ENCODE measurements around the gene FXR2. TPM values are rescaled to one million over a fixed set of nuclear protein-coding genes. Genes with fewer than 3 reads are reported as not detected.
"Not testable (repeated sequence)": the region's sequence is repeated elsewhere in the genome, so short reads cannot be mapped to it uniquely, and the experiment has no call there.

FXR2 gene
- total and polyA plus RNA-seq, 4 donors, result 29.0 to 31.1 (median 30.0) TPM

DNA sequence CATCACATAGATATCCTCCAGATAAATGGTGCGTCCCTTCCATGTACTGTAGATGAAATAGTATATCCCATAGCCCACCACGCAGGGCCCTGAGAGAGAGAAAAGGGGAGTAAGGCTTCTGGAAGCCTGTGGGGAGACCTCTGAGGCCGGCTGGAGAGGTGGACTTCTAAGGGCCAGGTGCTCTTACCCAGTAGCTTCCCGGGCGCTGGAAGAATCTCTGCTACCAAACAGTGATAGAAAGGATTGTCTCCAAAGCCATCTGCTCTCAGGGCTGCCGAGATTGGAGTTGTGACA is 12.2 kb upstream of the FXR2 start:
- peak overlapping the region; percentile 88 to 96 for H3K9ac ChIP-seq (ENCODE audit: insufficient read depth in 1 of 2, low read length in 2 of 2)
- H3K36me3 ChIP-seq (ENCODE audit: control insufficient read depth in 4 of 4, insufficient read depth in 4 of 4, low read length in 4 of 4), result peaks cover 0 to 4% (median 2%) of the 10 kb centered on the region in 4 donors
- H3K27ac ChIP-seq (ENCODE audit: low read depth in 1 of 2, low read length in 1 of 2), result peak overlapping the region; percentile 93 to 95
- 31 to 34% methylated on average over 6 of the region's 6 CpGs for WGBS, 2 donors
- peak overlapping the region; percentile 60 for H3K4me3 ChIP-seq
- no peaks in the 10 kb centered on the region for H3K27me3 ChIP-seq (ENCODE audit: control insufficient read depth in 3 of 3, insufficient read depth in 3 of 3, low read length in 2 of 3)
- H3K9me3 ChIP-seq (ENCODE audit: control insufficient read depth in 4 of 4, insufficient read depth in 3 of 4, low read length in 3 of 4), result no peaks in the 10 kb centered on the region
- ATAC-seq (ENCODE audit: insufficient read depth, low FRiP score) (no peak), DNase-seq (no peak)
- H3K4me1 ChIP-seq (ENCODE audit: control insufficient read depth in 5 of 5, insufficient read depth in 5 of 5, low read length in 5 of 5), result peaks cover 0 to 23% (median 0%) of the 10 kb centered on the region in 5 donors
- TF ChIP-seq, protein P1, sequence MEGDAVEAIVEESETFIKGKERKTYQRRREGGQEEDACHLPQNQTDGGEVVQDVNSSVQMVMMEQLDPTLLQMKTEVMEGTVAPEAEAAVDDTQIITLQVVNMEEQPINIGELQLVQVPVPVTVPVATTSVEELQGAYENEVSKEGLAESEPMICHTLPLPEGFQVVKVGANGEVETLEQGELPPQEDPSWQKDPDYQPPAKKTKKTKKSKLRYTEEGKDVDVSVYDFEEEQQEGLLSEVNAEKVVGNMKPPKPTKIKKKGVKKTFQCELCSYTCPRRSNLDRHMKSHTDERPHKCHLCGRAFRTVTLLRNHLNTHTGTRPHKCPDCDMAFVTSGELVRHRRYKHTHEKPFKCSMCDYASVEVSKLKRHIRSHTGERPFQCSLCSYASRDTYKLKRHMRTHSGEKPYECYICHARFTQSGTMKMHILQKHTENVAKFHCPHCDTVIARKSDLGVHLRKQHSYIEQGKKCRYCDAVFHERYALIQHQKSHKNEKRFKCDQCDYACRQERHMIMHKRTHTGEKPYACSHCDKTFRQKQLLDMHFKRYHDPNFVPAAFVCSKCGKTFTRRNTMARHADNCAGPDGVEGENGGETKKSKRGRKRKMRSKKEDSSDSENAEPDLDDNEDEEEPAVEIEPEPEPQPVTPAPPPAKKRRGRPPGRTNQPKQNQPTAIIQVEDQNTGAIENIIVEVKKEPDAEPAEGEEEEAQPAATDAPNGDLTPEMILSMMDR (IDR thresholded peaks at IDR 0.05; ENCODE audit: control extremely low read depth, extremely low read depth), result no peak

DNA sequence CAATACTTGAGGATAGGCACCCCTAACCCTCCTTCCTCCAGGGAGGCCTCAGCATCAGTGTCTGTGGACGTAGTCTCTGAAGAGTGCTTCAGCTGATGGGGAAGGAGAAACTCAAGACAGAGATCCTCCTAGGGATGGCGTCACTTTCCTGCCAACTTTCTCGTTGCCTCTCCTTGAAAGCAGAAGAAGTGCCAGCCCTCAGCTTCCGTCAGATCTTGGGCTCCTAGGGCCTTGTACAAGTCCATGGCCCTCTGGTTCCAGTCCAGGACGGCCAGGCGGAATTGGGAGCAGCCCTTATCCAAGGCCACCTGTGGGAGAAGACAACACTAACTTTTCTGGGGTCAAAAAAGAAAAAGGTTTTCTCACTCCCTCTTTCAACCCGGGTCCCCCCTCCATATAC is 11.6 kb upstream of the FXR2 start:
- Histone ChIP-seq H3K9ac (ENCODE audit: insufficient read depth in 1 of 2, low read length in 2 of 2) (peak overlapping the region in 1 of 2 donors; percentile 88), H3K9me3 (ENCODE audit: control insufficient read depth in 4 of 4, insufficient read depth in 3 of 4, low read length in 3 of 4) (no peaks in the 10 kb centered on the region), H3K4me3 (no peak overlapping the region), H3K27me3 (ENCODE audit: control insufficient read depth in 3 of 3, insufficient read depth in 3 of 3, low read length in 2 of 3) (no peaks in the 10 kb centered on the region), H3K36me3 (ENCODE audit: control insufficient read depth in 4 of 4, insufficient read depth in 4 of 4, low read length in 4 of 4) (peaks cover 0 to 4% (median 2%) of the 10 kb centered on the region in 4 donors), H3K27ac (ENCODE audit: low read depth in 1 of 2, low read length in 1 of 2) (peak overlapping the region in 1 of 2 donors; percentile 13), H3K4me1 (ENCODE audit: control insufficient read depth in 5 of 5, insufficient read depth in 5 of 5, low read length in 5 of 5) (peaks cover 0 to 18% (median 0%) of the 10 kb centered on the region in 5 donors)
- WGBS, 2 donors, result 47 to 65% methylated on average over 7 of the region's 7 CpGs
- DNase-seq (no peak), ATAC-seq (ENCODE audit: insufficient read depth, low FRiP score) (no peak)
- TF ChIP-seq, protein P1 (IDR thresholded peaks at IDR 0.05; ENCODE audit: control extremely low read depth, extremely low read depth), result no peak

DNA sequence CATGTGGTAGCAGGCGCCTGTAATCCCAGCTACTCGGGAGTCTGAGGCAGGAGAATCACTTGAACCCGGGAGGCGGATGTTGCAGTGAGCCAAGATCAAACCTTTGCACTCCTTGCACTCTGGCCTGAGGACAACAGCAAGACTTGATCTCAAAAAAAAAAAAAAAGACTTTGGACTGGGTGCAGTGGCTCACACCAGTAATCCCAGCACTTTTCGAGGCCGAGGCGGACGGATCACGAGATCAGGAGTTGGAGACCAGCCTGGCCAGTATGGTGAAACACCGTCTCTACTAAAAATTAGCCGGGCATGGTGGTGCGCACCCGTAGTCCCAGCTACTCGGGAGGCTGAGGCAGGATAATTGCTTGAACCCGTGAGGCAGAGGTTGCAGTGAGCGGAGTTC is 11.1 kb upstream of the FXR2 start:
- not testable (repeated sequence) for H3K36me3 ChIP-seq (ENCODE audit: control insufficient read depth in 4 of 4, insufficient read depth in 4 of 4, low read length in 4 of 4); H3K4me3 ChIP-seq; H3K9ac ChIP-seq (ENCODE audit: insufficient read depth in 1 of 2, low read length in 2 of 2); H3K27ac ChIP-seq (ENCODE audit: low read depth in 1 of 2, low read length in 1 of 2); H3K27me3 ChIP-seq (ENCODE audit: control insufficient read depth in 3 of 3, insufficient read depth in 3 of 3, low read length in 2 of 3); ATAC-seq (ENCODE audit: insufficient read depth, low FRiP score); H3K9me3 ChIP-seq (ENCODE audit: control insufficient read depth in 4 of 4, insufficient read depth in 3 of 4, low read length in 3 of 4); DNase-seq
- WGBS, 2 donors, result 96 to 98% methylated on average over 16 of the region's 16 CpGs
- peaks cover 0 to 16% (median 0%) of the 10 kb centered on the region in 5 donors for H3K4me1 ChIP-seq (ENCODE audit: control insufficient read depth in 5 of 5, insufficient read depth in 5 of 5, low read length in 5 of 5)

DNA sequence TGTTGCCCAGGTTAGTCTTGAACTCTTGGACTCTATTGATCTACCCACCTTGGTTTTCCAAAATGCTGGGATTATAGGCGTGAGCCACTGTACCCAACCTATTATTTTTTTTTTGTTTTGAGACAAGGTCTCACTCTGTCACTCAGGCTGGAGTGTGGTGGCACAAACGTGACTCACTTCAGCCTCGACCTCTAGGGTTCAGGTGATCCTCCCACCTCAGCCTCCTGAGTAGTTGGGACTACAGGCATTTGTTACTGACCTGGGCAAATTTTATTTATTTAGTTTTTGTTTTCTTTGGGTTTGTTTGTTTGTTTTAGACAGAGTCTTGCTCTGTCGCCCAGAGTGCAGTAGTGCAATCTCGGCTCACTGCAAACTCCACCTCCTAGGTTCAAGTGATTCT is 9.0 kb upstream of the FXR2 start:
- WGBS, 2 donors, result 86 to 90% methylated on average over 5 of the region's 5 CpGs

More for the DNA sequence above, 9.0 kb upstream of the FXR2 start:
- no peak for ATAC-seq (ENCODE audit: insufficient read depth, low FRiP score)
- Histone ChIP-seq H3K9ac (ENCODE audit: insufficient read depth in 1 of 2, low read length in 2 of 2) (no peak overlapping the region), H3K27ac (ENCODE audit: low read depth in 1 of 2, low read length in 1 of 2) (no peak overlapping the region), H3K36me3 (ENCODE audit: control insufficient read depth in 4 of 4, insufficient read depth in 4 of 4, low read length in 4 of 4) (peaks cover 0 to 4% (median 2%) of the 10 kb centered on the region in 4 donors), H3K9me3 (ENCODE audit: control insufficient read depth in 4 of 4, insufficient read depth in 3 of 4, low read length in 3 of 4) (no peaks in the 10 kb centered on the region), H3K4me1 (ENCODE audit: control insufficient read depth in 5 of 5, insufficient read depth in 5 of 5, low read length in 5 of 5) (peaks cover 0 to 16% (median 0%) of the 10 kb centered on the region in 5 donors), H3K4me3 (no peak overlapping the region), H3K27me3 (ENCODE audit: control insufficient read depth in 3 of 3, insufficient read depth in 3 of 3, low read length in 2 of 3) (no peaks in the 10 kb centered on the region)
- TF ChIP-seq, protein P1 (IDR thresholded peaks at IDR 0.05; ENCODE audit: control extremely low read depth, extremely low read depth), result no peak
- DNase-seq, result no peak

Data from lung (tissue), 12 donors.